ENCODE data around the gene HDHD5.

HDHD5 gene

DNA sequence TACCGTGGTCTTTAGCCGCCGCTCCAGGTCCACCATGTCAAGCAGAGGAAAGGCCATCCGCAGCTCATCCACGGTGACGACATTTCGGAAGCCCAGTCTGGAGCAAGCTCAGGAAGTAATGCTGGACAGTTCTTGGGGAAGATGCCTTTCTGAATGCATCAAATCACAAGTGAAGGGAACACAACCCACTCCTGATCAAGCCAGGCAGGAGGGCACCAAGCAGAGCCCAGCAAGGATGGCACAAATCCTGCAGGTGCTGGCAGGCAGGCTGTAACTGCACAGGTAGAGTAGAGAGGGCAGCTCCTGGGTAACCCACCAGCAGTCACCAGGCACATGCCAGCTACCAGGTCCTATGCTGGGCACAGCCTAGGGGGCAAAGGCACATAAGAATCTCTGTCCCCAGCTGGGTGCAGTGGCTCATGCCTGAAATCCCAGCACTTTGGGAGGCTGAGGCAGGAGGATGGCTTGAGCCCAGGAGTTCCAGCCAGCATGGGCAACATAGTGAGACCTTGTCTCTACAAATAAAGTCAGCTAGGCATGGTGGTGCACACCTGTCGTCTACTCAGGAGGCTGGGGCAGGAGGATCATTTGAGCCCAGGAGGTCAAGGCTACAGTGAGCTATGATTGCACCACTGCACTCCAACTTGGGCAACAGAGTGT is 13.9 kb downstream of the HDHD5 start:
- Histone ChIP-seq H3K27ac (ENCODE audit: low read length) (no peak overlapping the region), H3K27me3 (ENCODE audit: insufficient read depth, low read length, poor library complexity) (peaks cover 11% of the 10 kb centered on the region), H4K20me1 (ENCODE audit: insufficient read depth, low read length) (no peaks in the 10 kb centered on the region; the same call in 1 of the 2 replicates), H3K79me2 (ENCODE audit: insufficient read depth, low read length) (no peaks in the 10 kb centered on the region), H3K36me3 (ENCODE audit: insufficient read depth, low read length) (no peaks in the 10 kb centered on the region), H3K4me2 (ENCODE audit: insufficient read depth, low read length) (no peak overlapping the region), H3K9ac (ENCODE audit: low read depth, low read length) (no peak overlapping the region), H2AFZ (ENCODE audit: low read depth, low read length) (no peak overlapping the region), H3K9me3 (ENCODE audit: insufficient read depth, low read length, severe bottlenecking) (no peaks in the 10 kb centered on the region), H3K4me1 (ENCODE audit: insufficient read depth, low read length) (no peaks in the 10 kb centered on the region), H3K4me3 (ENCODE audit: low read depth in 1 of 2, low read length in 2 of 2) (no peak overlapping the region)
- DNase-seq (no peak), ATAC-seq (ENCODE audit: insufficient read depth, low read depth) (0 out of 3 replicates have a peak, but pooled peaks have one; percentile 17)
- TF ChIP-seq, protein P1, sequence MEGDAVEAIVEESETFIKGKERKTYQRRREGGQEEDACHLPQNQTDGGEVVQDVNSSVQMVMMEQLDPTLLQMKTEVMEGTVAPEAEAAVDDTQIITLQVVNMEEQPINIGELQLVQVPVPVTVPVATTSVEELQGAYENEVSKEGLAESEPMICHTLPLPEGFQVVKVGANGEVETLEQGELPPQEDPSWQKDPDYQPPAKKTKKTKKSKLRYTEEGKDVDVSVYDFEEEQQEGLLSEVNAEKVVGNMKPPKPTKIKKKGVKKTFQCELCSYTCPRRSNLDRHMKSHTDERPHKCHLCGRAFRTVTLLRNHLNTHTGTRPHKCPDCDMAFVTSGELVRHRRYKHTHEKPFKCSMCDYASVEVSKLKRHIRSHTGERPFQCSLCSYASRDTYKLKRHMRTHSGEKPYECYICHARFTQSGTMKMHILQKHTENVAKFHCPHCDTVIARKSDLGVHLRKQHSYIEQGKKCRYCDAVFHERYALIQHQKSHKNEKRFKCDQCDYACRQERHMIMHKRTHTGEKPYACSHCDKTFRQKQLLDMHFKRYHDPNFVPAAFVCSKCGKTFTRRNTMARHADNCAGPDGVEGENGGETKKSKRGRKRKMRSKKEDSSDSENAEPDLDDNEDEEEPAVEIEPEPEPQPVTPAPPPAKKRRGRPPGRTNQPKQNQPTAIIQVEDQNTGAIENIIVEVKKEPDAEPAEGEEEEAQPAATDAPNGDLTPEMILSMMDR (IDR thresholded peaks at IDR 0.05; ENCODE audit: borderline replicate concordance, extremely low read depth, low read length, poor library complexity, severe bottlenecking), result no peak
- no peak for TF ChIP-seq EZH2 (IDR thresholded peaks at IDR 0.05; ENCODE audit: borderline replicate concordance, low read depth, low read length, severe bottlenecking)

DNA sequence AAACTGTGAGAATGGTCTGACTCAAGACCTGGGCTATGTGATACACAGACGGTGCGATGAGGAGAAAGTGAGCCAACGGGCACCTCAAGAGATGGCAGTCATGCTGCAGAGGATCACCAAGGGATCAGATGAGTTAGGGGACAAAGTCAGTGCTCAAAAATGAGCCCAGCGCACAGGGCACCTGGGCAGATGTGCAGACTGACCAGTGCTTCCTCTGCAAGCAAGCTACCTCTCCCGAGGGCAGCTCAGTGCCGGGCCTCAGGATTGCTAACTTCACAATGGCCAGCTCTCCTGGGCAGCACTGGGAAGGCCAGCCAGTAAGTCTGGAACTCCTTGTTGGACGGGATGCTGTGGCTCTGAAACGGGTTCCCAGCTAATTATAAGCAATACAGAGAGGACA is 15.3 kb downstream of the HDHD5 start:
- H3K27ac ChIP-seq (ENCODE audit: low read length), result no peak overlapping the region
- no peak overlapping the region for H2AFZ ChIP-seq (ENCODE audit: low read depth, low read length)
- ATAC-seq (ENCODE audit: insufficient read depth, low read depth) (no peak), DNase-seq (no peak)
- H3K4me2 ChIP-seq (ENCODE audit: insufficient read depth, low read length), result no peak overlapping the region
- H3K4me3 ChIP-seq (ENCODE audit: low read depth in 1 of 2, low read length in 2 of 2), result no peak overlapping the region
- H3K4me1 ChIP-seq (ENCODE audit: insufficient read depth, low read length), result no peaks in the 10 kb centered on the region
- H3K36me3 ChIP-seq (ENCODE audit: insufficient read depth, low read length), result no peaks in the 10 kb centered on the region
- H3K9me3 ChIP-seq (ENCODE audit: insufficient read depth, low read length, severe bottlenecking), result no peaks in the 10 kb centered on the region
- H3K9ac ChIP-seq (ENCODE audit: low read depth, low read length), result no peak overlapping the region
- no peaks in the 10 kb centered on the region for H3K79me2 ChIP-seq (ENCODE audit: insufficient read depth, low read length)
- TF ChIP-seq, protein P1 (IDR thresholded peaks at IDR 0.05; ENCODE audit: borderline replicate concordance, extremely low read depth, low read length, poor library complexity, severe bottlenecking), result no peak
- TF ChIP-seq EZH2 (IDR thresholded peaks at IDR 0.05; ENCODE audit: borderline replicate concordance, low read depth, low read length, severe bottlenecking), result no peak
- no peaks in the 10 kb centered on the region; the same call in 1 of the 2 replicates for H4K20me1 ChIP-seq (ENCODE audit: insufficient read depth, low read length)
- peaks cover 3% of the 10 kb centered on the region for H3K27me3 ChIP-seq (ENCODE audit: insufficient read depth, low read length, poor library complexity)

- H3K4me3 ChIP-seq (ENCODE audit: low read depth in 1 of 2, low read length in 2 of 2), result no peak overlapping the region
- H3K79me2 ChIP-seq (ENCODE audit: insufficient read depth, low read length), result no peaks in the 10 kb centered on the region
- no peak overlapping the region for H2AFZ ChIP-seq (ENCODE audit: low read depth, low read length)
- DNase-seq, result no peak
- H4K20me1 ChIP-seq (ENCODE audit: insufficient read depth, low read length), result no peaks in the 10 kb centered on the region; the same call in 1 of the 2 replicates
- no peak for ATAC-seq (ENCODE audit: insufficient read depth, low read depth)
- H3K27ac ChIP-seq (ENCODE audit: low read length), result no peak overlapping the region
- H3K4me2 ChIP-seq (ENCODE audit: insufficient read depth, low read length), result no peak overlapping the region
- no peaks in the 10 kb centered on the region for H3K9me3 ChIP-seq (ENCODE audit: insufficient read depth, low read length, severe bottlenecking)
- TF ChIP-seq, protein P1 (IDR thresholded peaks at IDR 0.05; ENCODE audit: borderline replicate concordance, extremely low read depth, low read length, poor library complexity, severe bottlenecking), result no peak
- no peak for TF ChIP-seq EZH2 (IDR thresholded peaks at IDR 0.05; ENCODE audit: borderline replicate concordance, low read depth, low read length, severe bottlenecking)
- no peaks in the 10 kb centered on the region for H3K36me3 ChIP-seq (ENCODE audit: insufficient read depth, low read length)
- no peaks in the 10 kb centered on the region for H3K4me1 ChIP-seq (ENCODE audit: insufficient read depth, low read length)
- H3K27me3 ChIP-seq (ENCODE audit: insufficient read depth, low read length, poor library complexity), result peaks cover 3% of the 10 kb centered on the region
- H3K9ac ChIP-seq (ENCODE audit: low read depth, low read length), result no peak overlapping the region
These were observed 16.0 kb downstream of the HDHD5 start for GRCh38 chr22:17143101-17143500.

Measured in DND-41 (cell line).